BLaER1 (cell line): Measurements from ENCODE around the gene TOMM5.

Experiments used
- H3K27ac ChIP-seq: shearing (Covaris generic); formaldehyde crosslinking; 2 replicates; pipeline ENCODE4 v1.8.1; 2022
- H3K27me3 ChIP-seq: shearing (Covaris generic); formaldehyde crosslinking; 2 replicates; pipeline ENCODE4 v1.8.1; 2022
- H3K36me3 ChIP-seq: shearing (Covaris generic); formaldehyde crosslinking; 2 replicates; pipeline ENCODE4 v1.8.1; 2022
- H3K4me1 ChIP-seq: shearing (Covaris generic); formaldehyde crosslinking; 2 replicates; pipeline ENCODE4 v1.8.1; 2022
- H3K4me2 ChIP-seq: shearing (Covaris generic); formaldehyde crosslinking; 2 replicates; pipeline ENCODE4 v1.8.1; 2022
- H3K4me3 ChIP-seq: shearing (Covaris generic); formaldehyde crosslinking; 2 replicates; pipeline ENCODE4 v1.8.1; 2022
- H3K9ac ChIP-seq: shearing (Covaris generic); formaldehyde crosslinking; 2 replicates; pipeline ENCODE4 v1.8.1; 2022
- H3K9me3 ChIP-seq: shearing (Covaris generic); formaldehyde crosslinking; 2 replicates; pipeline ENCODE4 v1.8.1; 2022
- H4K20me1 ChIP-seq: shearing (Covaris generic); formaldehyde crosslinking; 2 replicates; pipeline ENCODE4 v1.8.1; 2022
- Cebpa-rat ChIP-seq: shearing (Covaris generic); IDR thresholded peaks from 2 replicates; pipeline ENCODE4 v1.8.1; 2022

The TOMM5 gene

GRCh38 chr9:37539634-37540033, 52.8 kb downstream of the TOMM5 start:
- no peak for TF ChIP-seq Cebpa-rat
- no peak overlapping the region for H3K9ac ChIP-seq
- H3K4me1 ChIP-seq, result no peaks in the 10 kb centered on the region
- no peak overlapping the region for H3K4me2 ChIP-seq
- no peaks in the 10 kb centered on the region for H3K9me3 ChIP-seq
- H3K27ac ChIP-seq, result no peak overlapping the region
- H3K27me3 ChIP-seq, result no peaks in the 10 kb centered on the region
- no peak overlapping the region for H3K4me3 ChIP-seq
- no peaks in the 10 kb centered on the region for H4K20me1 ChIP-seq
- peaks cover 59% of the 10 kb centered on the region for H3K36me3 ChIP-seq
